ENCODE measurements around the gene SLC26A1.

DNA sequence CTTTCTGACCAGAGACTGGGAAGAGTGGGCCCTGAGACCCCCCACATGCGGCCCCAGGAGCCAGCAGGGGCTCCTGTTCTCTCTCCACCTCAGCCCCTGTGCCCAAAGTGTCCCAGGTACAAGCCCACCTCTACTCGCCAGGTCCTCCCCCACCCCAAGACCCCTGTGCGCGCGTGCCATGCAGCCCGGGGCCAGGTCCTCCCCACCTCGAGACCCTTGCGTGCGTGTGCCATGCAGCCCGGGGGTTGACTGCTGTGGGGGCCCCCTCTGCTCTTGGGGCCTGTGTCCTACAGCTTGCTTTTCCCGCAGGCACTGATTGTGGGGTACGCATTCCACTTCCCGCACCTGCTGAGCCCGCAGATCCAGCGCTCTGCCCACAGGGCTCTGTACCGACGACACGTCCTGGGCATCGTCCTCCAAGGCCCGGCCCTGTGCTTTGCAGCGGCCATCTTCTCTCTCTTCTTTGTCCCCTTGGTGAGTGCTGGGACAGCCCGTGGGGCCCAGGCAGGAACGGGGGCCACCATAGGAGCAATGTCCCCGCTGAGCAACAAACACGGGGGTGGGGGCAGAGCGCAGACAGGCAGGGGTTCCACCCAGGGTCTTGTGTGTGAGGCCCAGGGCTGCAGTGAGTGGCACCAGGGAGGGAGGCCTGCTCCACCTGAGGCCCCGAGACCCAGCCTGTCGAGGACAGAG, 40.2 kb downstream of the SLC26A1 start:
- no peak for TF ChIP-seq EP300 (IDR thresholded peaks at IDR 0.05)
- TF ChIP-seq, protein P1, sequence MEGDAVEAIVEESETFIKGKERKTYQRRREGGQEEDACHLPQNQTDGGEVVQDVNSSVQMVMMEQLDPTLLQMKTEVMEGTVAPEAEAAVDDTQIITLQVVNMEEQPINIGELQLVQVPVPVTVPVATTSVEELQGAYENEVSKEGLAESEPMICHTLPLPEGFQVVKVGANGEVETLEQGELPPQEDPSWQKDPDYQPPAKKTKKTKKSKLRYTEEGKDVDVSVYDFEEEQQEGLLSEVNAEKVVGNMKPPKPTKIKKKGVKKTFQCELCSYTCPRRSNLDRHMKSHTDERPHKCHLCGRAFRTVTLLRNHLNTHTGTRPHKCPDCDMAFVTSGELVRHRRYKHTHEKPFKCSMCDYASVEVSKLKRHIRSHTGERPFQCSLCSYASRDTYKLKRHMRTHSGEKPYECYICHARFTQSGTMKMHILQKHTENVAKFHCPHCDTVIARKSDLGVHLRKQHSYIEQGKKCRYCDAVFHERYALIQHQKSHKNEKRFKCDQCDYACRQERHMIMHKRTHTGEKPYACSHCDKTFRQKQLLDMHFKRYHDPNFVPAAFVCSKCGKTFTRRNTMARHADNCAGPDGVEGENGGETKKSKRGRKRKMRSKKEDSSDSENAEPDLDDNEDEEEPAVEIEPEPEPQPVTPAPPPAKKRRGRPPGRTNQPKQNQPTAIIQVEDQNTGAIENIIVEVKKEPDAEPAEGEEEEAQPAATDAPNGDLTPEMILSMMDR (IDR thresholded peaks at IDR 0.05), result no peak

Measured in tibial nerve (tissue), 4 donors.